ENCODE results near the gene MKRN3.

- TF ChIP-seq CTCF (IDR thresholded peaks at IDR 0.05; ENCODE audit: control extremely low read depth in 1 of 3, insufficient read depth in 1 of 3, low read depth in 1 of 3, low read length in 3 of 3) (no peak), POLR2A (IDR thresholded peaks at IDR 0.05; ENCODE audit: control extremely low read depth in 1 of 2, low read depth in 2 of 2, low read length in 2 of 2) (no peak), GABPA (IDR thresholded peaks at IDR 0.05; ENCODE audit: borderline replicate concordance, insufficient read depth, low read length) (no peak), POLR2AphosphoS5 (IDR thresholded peaks at IDR 0.05; ENCODE audit: low read depth, low read length) (no peak), NRF1 (IDR thresholded peaks at IDR 0.05; ENCODE audit: low read depth, low read length) (no peak), EP300 (IDR thresholded peaks at IDR 0.05; ENCODE audit: borderline replicate concordance in 1 of 2, low read depth in 2 of 2, low read length in 2 of 2) (no peak), RXRA (IDR thresholded peaks at IDR 0.05; ENCODE audit: insufficient read depth, low read depth, low read length) (no peak), TAF1 (IDR thresholded peaks at IDR 0.05; ENCODE audit: low read depth, low read length) (no peak)
Observed at GRCh38 chr15:23564821-23565394, 566 bp upstream of the MKRN3 start.

All from H1 (cell line).